Endothelial cell of umbilical vein (primary cell): ENCODE data around the gene CAMSAP1. TPM values are rescaled to one million over a fixed set of nuclear protein-coding genes. Genes with fewer than 3 reads are reported as not detected.

Experiments
- BruUV-seq: library from RNA; stranded (reverse); fragments of 400-500 nt; replicated peaks from 2 replicates; lab custom pipeline; 2021; lab: Mats Ljungman, UMichigan
- CTCF ChIA-PET: fragments of 300-600, 350-600 bp; sonication (Branson Sonifier 250); formaldehyde crosslinking; loops from one replicate; lab custom pipeline; 2021; ENCODE audit warnings: antibody characterized with exemption, inconsistent platforms; lab: Charles Lee
- POLR2A ChIA-PET: fragments of 300-600, 350-600 bp; sonication (Branson Sonifier 250); formaldehyde crosslinking; loops from one replicate; lab custom pipeline; 2021; ENCODE audit warnings: antibody characterized with exemption, inconsistent platforms; lab: Charles Lee
- DNase-seq: peaks from one replicate; pipeline ENCODE4 v3.0.0-alpha.2; 2011; ENCODE audit warnings: low read depth, low spot score
- FAIRE-seq: peaks from 2 replicates; lab custom pipeline; 2011; peaks lifted over from hg19 to GRCh38; lab: Jason Lieb, UNC
- H2AFZ ChIP-seq: 2 replicates; pipeline ENCODE4 v1.6.0; 2012; ENCODE audit warnings: low read depth, low read length, control low read depth, inconsistent platforms
- H3K27ac ChIP-seq: 2 replicates; pipeline ENCODE4 v1.5.1; 2011; ENCODE audit warnings: low read depth, mild to moderate bottlenecking, control low read depth, low read length, moderate library complexity; ENCODE audit not compliant: insufficient read depth
- H3K27me3 ChIP-seq, 2 experiments: 2 replicates each; pipeline versions ENCODE4 v1.6.0 to v1.6.1; 2011; ENCODE audit warnings: low read length in 2 of 2, mixed read lengths in 1 of 2; ENCODE audit not compliant: control insufficient read depth in 2 of 2, insufficient read depth in 2 of 2
- H3K36me3 ChIP-seq, 2 experiments: 2 replicates in 1 of 2; 3 replicates in 1 of 2; pipeline ENCODE4 v1.5.1; 2011; ENCODE audit warnings: low read length in 2 of 2, mild to moderate bottlenecking in 1 of 2, moderate library complexity in 1 of 2; ENCODE audit not compliant: control insufficient read depth in 2 of 2, insufficient read depth in 2 of 2; ENCODE audit errors: extremely low read depth in 1 of 2
- H3K4me1 ChIP-seq: 3 replicates; pipeline ENCODE4 v1.5.1; 2011; ENCODE audit warnings: mild to moderate bottlenecking, low read length; ENCODE audit not compliant: control insufficient read depth, insufficient read depth; ENCODE audit errors: extremely low read depth
- H3K4me2 ChIP-seq: 2 replicates; pipeline ENCODE4 v1.6.1; 2011; ENCODE audit warnings: low read length, control low read depth, mixed read lengths; ENCODE audit not compliant: insufficient read depth
- H3K4me3 ChIP-seq, 3 experiments: fragments of 200-600 bp in 1 of 3; sonication (generic), shearing (Covaris generic) in 1 of 3; replicated peaks in 1 of 3; 2 replicates each; pipeline ENCODE4 v1.5.1; 2011 to 2016; ENCODE audit warnings: control low read depth in 3 of 3, low read length in 3 of 3, mild to moderate bottlenecking in 2 of 3, inconsistent platforms in 1 of 3, low read depth in 1 of 3, moderate library complexity in 1 of 3; ENCODE audit not compliant: insufficient read depth in 1 of 3
- H3K79me2 ChIP-seq: 2 replicates; pipeline ENCODE4 v1.6.0; 2012; ENCODE audit warnings: low read length, inconsistent platforms; ENCODE audit not compliant: control insufficient read depth, insufficient read depth
- H3K9ac ChIP-seq: replicated peaks from 2 replicates; pipeline ENCODE3; 2011; ENCODE audit warnings: low read length, control low read depth; ENCODE audit not compliant: insufficient read depth; ENCODE audit errors: extremely low read depth
- H3K9me1 ChIP-seq: replicated peaks from 3 replicates; pipeline ENCODE4 v1.6.0; 2011; ENCODE audit warnings: mild to moderate bottlenecking, low read length; ENCODE audit not compliant: control insufficient read depth, insufficient read depth; ENCODE audit errors: extremely low read depth
- H3K9me3 ChIP-seq: replicated peaks from 2 replicates; pipeline ENCODE4 v1.5.1; 2012; ENCODE audit warnings: low read length, inconsistent platforms; ENCODE audit not compliant: control insufficient read depth, insufficient read depth
- H4K20me1 ChIP-seq: replicated peaks from 2 replicates; pipeline ENCODE3; 2011; ENCODE audit warnings: mild to moderate bottlenecking, low read length; ENCODE audit not compliant: control insufficient read depth, insufficient read depth; ENCODE audit errors: extremely low read depth
- EZH2 ChIP-seq: IDR thresholded peaks from 2 replicates; pipeline ENCODE4 v1.6.1; 2012; ENCODE audit warnings: borderline replicate concordance, low read depth, mild to moderate bottlenecking, moderate library complexity, low read length, inconsistent platforms; ENCODE audit not compliant: severe bottlenecking
- FOS ChIP-seq: IDR thresholded peaks from 2 replicates; pipeline ENCODE4 v1.6.1; 2011; ENCODE audit warnings: mild to moderate bottlenecking, low read length, moderate library complexity, borderline replicate concordance; ENCODE audit not compliant: insufficient read depth
- GATA2 ChIP-seq: IDR thresholded peaks from 2 replicates; pipeline ENCODE4 v1.7.0; 2011; ENCODE audit warnings: low read depth, mild to moderate bottlenecking, moderate library complexity, mixed read lengths, low read length; ENCODE audit not compliant: insufficient read length, insufficient read depth
- JUN ChIP-seq: IDR thresholded peaks from 2 replicates; pipeline ENCODE4 v1.6.1; 2011; ENCODE audit warnings: borderline replicate concordance, low read depth; ENCODE audit not compliant: insufficient read length, insufficient read depth
- MYC ChIP-seq: IDR thresholded peaks from one replicate; pipeline ENCODE4 v1.6.1; 2011; ENCODE audit warnings: mild to moderate bottlenecking, low read depth, low read length
- POLR2A ChIP-seq: IDR thresholded peaks from 2 replicates; pipeline ENCODE4 v1.6.1; 2012; ENCODE audit warnings: low read depth, mild to moderate bottlenecking, control low read depth, low read length
- POLR2AphosphoS5 ChIP-seq: IDR thresholded peaks from 2 replicates; pipeline ENCODE4 v1.6.1; 2012; ENCODE audit warnings: low read depth, mild to moderate bottlenecking, control low read depth, low read length, moderate library complexity; ENCODE audit not compliant: insufficient read depth
- dilution Hi-C: fragments of 300-500 bp; cut with MboI; formaldehyde crosslinking; loops from one replicate; pipeline ENCODE4 v1.15.0; 2019; ENCODE audit warnings: low sequenced_read_pairs; ENCODE audit not compliant: extremely low pct_ligation_motif_present
- intact Hi-C: fragments of 100-400 bp; cut with micrococcal nuclease; formaldehyde crosslinking; loops from one replicate; pipeline ENCODE4 v1.10.0; 2022
- polyA plus RNA-seq, 4 experiments: library from polyadenylated mRNA; depleted of rRNA in 3 of 4; stranded (reverse) in 3 of 4; unstranded in 1 of 4; fragments of >200 nt; gene quantifications; 2 replicates each; pipeline versions ENCODE4 v1.2.1 to v1.2.3, GENCODE V29; 2011 to 2012; ENCODE audit warnings: missing spikeins in 1 of 4
- total RNA-seq: library from RNA; stranded (reverse); gene quantifications from 2 replicates; pipeline ENCODE4 v1.2.3, GENCODE V29; 2021
- TF ChIP-seq, protein P1 (sequence below), 2 donors: IDR thresholded peaks; 1 replicate in 1 of 2; 2 replicates in 1 of 2; pipeline ENCODE4 v1.5.1; 2011; ENCODE audit warnings: low read length in 2 of 2, mild to moderate bottlenecking in 2 of 2, moderate library complexity in 2 of 2, control low read depth in 1 of 2, inconsistent platforms in 1 of 2, low read depth in 1 of 2; ENCODE audit not compliant: insufficient read depth in 1 of 2; ENCODE audit errors: extremely low read depth in 1 of 2
- TF ChIP-seq, protein P2 (sequence below): IDR thresholded peaks from 2 replicates; pipeline ENCODE4 v1.6.1; 2011; ENCODE audit not compliant: insufficient read depth, insufficient read length

The CAMSAP1 gene
- total and polyA plus RNA-seq, 2 donors (not counting 3 experiments of a cell fraction or from before 2014, with no cell fraction given) = 8.1 to 25.5 TPM

GRCh38 chr9:135874859-135875258 lies 32.5 kb downstream of the CAMSAP1 start:
- TF ChIP-seq POLR2AphosphoS5 = no peak
- TF ChIP-seq, protein P1, sequence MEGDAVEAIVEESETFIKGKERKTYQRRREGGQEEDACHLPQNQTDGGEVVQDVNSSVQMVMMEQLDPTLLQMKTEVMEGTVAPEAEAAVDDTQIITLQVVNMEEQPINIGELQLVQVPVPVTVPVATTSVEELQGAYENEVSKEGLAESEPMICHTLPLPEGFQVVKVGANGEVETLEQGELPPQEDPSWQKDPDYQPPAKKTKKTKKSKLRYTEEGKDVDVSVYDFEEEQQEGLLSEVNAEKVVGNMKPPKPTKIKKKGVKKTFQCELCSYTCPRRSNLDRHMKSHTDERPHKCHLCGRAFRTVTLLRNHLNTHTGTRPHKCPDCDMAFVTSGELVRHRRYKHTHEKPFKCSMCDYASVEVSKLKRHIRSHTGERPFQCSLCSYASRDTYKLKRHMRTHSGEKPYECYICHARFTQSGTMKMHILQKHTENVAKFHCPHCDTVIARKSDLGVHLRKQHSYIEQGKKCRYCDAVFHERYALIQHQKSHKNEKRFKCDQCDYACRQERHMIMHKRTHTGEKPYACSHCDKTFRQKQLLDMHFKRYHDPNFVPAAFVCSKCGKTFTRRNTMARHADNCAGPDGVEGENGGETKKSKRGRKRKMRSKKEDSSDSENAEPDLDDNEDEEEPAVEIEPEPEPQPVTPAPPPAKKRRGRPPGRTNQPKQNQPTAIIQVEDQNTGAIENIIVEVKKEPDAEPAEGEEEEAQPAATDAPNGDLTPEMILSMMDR (IDR thresholded peaks at IDR 0.05; ENCODE audit: extremely low read depth in 1 of 2, insufficient read depth in 1 of 2, low read depth in 1 of 2, low read length in 2 of 2) = no peak
- TF ChIP-seq POLR2A = no peak
- TF ChIP-seq JUN = no peak
- TF ChIP-seq EZH2 = no peak
- TF ChIP-seq, protein P2, sequence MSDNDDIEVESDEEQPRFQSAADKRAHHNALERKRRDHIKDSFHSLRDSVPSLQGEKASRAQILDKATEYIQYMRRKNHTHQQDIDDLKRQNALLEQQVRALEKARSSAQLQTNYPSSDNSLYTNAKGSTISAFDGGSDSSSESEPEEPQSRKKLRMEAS = no peak
- no peak for TF ChIP-seq FOS
- no peak for TF ChIP-seq GATA2
- TF ChIP-seq MYC = no peak
- Histone ChIP-seq H3K79me2 (peaks cover 88% of the 10 kb centered on the region), H4K20me1 (peaks cover 9% of the 10 kb centered on the region), H3K27me3 (no peaks in the 10 kb centered on the region), H3K27ac (no peak overlapping the region), H3K4me3 (no peak overlapping the region), H3K36me3 (no peaks in the 10 kb centered on the region), H3K9me1 (no peaks in the 10 kb centered on the region), H3K9me3 (no peaks in the 10 kb centered on the region), H3K4me2 (no peak overlapping the region), H3K9ac (no peak overlapping the region), H3K4me1 (no peaks in the 10 kb centered on the region), H2AFZ (no peak overlapping the region)
- FAIRE-seq = no peak
- dilution Hi-C loops (no loop called here), intact Hi-C loops (no loop called here)
- no TSS peak for BruUV-seq
- POLR2A ChIA-PET = no interaction called here
- DNase-seq = no peak
- CTCF ChIA-PET = interaction anchor here (0.6 to 2.9 kb wide), 3 partner anchors 11 to 248 kb away, joined by 3 to 10 read pairs (median 4); no protein-coding TSS in a partner anchor
